Omental fat pad (tissue), 4 donors: ENCODE data around the gene IPO9. TPM values are rescaled to one million over a fixed set of nuclear protein-coding genes. Genes with fewer than 3 reads are reported as not detected.
"Not testable (repeated sequence)": the region's sequence is repeated elsewhere in the genome, so short reads cannot be mapped to it uniquely, and the experiment has no call there.

Source experiments
- ATAC-seq: fragments of 150-250 bp; one replicate; pipeline ENCODE4 v1.9.1; 2016; ENCODE audit warnings: mild to moderate bottlenecking, moderate library complexity; ENCODE audit not compliant: low FRiP score
- DNase-seq: peaks from one replicate; pipeline ENCODE4 v3.0.0-alpha.2; 2019; ENCODE audit warnings: low spot score
- total RNA-seq, 4 donors: library from RNA; depleted of rRNA; stranded (reverse); fragments of >200 nt; gene quantifications; one replicate each; pipeline ENCODE4 v1.1.0, GENCODE V29; 2016
- TF ChIP-seq, protein P1 (sequence below), 3 donors: fragments of 450-650 bp; IDR thresholded peaks; one replicate each; pipeline ENCODE4 v1.5.1; 2016 to 2017; ENCODE audit warnings: antibody characterized with exemption in 3 of 3, mild to moderate bottlenecking in 3 of 3, moderate library complexity in 2 of 3

IPO9 gene
- total RNA-seq, 4 donors from 2014 or later, result 13.4 to 19.7 (median 17.4) TPM

DNA sequence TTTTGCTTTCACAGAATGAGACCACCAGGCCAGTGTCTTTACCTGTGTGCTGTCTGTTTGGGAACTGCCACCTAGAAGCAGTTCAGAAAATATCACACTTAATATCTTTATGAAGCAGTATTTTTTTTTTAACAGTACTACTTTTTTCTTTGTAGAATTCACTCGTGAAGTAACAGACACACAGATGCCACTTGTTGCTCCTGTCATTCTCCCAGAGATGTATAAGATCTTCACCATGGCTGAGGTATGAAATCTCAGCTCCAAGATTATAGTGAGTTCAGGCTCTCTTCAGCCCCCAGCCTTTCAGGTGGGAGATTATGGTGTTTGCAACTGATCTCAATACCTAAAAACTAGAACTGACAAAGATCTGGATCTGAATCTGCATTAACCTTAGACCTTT, 23.0 kb downstream of the IPO9 start:
- TF ChIP-seq, protein P1, sequence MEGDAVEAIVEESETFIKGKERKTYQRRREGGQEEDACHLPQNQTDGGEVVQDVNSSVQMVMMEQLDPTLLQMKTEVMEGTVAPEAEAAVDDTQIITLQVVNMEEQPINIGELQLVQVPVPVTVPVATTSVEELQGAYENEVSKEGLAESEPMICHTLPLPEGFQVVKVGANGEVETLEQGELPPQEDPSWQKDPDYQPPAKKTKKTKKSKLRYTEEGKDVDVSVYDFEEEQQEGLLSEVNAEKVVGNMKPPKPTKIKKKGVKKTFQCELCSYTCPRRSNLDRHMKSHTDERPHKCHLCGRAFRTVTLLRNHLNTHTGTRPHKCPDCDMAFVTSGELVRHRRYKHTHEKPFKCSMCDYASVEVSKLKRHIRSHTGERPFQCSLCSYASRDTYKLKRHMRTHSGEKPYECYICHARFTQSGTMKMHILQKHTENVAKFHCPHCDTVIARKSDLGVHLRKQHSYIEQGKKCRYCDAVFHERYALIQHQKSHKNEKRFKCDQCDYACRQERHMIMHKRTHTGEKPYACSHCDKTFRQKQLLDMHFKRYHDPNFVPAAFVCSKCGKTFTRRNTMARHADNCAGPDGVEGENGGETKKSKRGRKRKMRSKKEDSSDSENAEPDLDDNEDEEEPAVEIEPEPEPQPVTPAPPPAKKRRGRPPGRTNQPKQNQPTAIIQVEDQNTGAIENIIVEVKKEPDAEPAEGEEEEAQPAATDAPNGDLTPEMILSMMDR (IDR thresholded peaks at IDR 0.05), result no peak
- DNase-seq, result no peak
- ATAC-seq, result no peak

DNA sequence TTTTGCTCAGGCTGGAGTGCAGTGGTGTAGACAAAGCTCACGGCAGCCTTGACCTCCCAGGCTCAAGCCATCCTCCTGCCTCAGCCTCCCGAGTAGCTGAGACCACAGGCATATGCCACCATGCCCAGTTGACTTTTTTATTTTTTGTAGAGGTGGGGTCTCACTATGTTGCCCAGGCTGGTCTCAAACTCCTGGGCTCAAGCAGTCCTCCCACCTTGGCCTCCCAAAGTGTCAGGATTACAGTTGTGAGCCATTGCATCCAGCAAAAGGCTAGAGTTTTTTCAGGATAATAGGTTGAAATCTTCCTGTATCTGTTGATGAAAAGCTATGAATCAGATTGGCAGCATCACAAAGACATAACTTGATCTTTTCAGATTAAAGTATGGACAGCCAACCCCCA, 27.8 kb downstream of the IPO9 start:
- DNase-seq, ATAC-seq: not testable (repeated sequence)

DNA sequence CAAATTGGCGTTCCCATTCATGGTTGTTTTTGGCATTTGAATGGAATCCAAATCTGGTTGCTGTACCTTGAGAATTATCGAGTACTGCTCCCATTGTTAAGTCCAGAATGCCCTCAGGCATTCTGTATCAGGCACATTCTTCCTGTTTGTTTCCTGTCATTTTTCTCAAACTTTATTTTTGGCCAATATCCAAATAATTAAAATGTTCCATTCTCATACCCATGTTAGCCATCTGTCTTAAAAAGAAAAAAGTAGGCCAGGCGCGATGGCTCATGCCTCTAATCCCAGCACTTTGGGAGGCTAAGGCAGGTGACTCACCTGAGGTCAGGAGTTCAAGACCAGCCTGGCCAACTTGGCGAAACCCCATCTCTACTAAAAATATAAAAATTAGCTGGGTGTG, 30.5 kb downstream of the IPO9 start:
- TF ChIP-seq, protein P1 (IDR thresholded peaks at IDR 0.05), result no peak

DNA sequence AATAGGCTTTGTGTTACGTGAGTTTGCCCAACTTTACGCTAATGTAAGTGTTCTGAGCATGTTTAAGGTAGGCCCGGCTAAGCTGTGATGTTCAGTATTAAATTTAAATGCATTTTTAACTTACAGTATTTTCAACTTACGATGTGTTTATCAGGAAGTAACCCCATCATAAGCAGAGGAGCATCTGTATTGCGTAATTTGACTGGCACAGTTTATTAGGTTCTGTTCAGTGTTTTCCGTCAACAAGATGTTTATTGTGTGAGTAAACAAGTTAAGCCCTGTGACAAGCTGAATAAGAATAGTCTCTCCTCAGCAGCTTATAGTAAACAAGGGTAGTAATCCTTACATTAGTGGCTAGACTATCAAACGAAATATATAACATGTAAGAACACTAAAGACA, 32.5 kb downstream of the IPO9 start:
- ATAC-seq (no peak), DNase-seq (no peak)
- TF ChIP-seq, protein P1 (IDR thresholded peaks at IDR 0.05), result no peak

More for the DNA sequence above, 30.5 kb downstream of the IPO9 start:
- no peak for DNase-seq
- no peak for ATAC-seq

DNA sequence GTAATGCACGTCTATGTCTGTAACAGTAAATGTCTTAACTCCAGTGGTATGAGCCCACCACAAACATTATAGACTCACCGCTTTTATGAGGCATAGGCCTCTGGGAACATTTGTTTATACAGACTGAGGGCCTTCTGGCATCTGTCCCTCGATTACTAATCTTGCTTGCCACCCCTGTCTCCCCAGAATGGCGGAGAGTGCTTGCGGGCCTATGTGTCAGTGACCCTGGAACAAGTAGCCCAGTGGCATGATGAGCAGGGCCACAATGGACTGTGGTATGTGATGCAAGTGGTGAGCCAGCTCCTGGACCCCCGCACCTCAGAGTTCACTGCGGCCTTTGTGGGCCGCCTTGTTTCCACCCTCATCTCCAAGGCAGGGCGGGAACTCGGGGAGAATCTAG, 41.4 kb downstream of the IPO9 start:
- ATAC-seq, result no peak
- TF ChIP-seq, protein P1 (IDR thresholded peaks at IDR 0.05), result no peak
- no peak for DNase-seq

DNA sequence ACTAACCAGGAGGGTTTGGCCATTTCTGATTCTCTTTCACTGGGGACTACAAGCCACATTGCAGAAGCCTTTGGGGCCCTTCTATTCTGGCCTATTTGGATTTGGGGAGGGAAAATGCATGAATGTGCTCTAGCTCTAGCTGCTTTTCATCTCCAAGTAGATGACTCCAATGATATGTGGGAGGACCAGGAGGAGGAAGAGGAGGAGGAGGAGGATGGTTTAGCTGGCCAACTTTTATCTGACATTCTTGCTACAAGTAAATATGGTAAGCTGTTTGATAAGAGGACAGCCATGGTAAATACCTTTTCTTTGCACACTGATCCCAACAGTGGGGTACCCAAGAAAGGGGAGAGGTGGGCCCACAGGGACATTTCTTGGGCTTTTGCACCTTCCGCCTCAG, 45.7 kb downstream of the IPO9 start:
- ATAC-seq (no peak), DNase-seq (no peak)
- TF ChIP-seq, protein P1 (IDR thresholded peaks at IDR 0.05), result no peak

DNA sequence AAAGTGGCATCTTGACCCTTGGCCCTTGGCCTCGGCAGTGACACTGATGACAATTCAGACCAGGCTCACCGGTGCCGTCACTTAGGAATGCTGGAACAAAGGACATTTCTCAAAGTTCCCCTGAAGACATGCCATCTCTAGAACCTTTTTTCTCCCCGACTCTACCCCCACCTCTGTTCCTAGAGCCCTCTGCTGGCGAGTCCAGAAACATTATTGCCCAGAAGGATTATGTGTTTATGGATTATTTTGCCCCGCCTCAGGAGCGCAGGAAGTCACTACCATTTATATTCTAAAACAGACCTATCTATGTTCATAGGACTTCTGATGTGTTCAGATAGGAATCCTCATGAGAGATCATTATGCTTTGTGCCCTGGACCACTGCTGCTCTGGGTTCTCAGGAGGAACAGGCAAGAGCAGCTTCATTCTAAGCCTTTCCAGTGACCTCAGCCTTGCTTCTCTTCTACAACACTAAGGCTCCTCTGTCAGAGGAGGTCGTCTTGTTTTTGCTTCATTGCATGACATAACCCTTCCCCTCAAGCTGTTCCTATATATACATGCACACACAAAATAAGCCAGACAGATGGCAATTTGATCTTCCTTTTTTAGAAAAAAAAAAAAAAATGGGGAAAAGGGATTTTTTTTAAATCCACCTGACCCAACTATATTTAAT, 47.3 kb downstream of the IPO9 start:
- no peak for ATAC-seq
- TF ChIP-seq, protein P1 (IDR thresholded peaks at IDR 0.05), result no peak

More for the DNA sequence above, 47.3 kb downstream of the IPO9 start:
- no peak for DNase-seq
